Measurements from ENCODE around the gene NUDT15. TPM values are rescaled to one million over a fixed set of nuclear protein-coding genes. Genes with fewer than 3 reads are reported as not detected.

NUDT15 gene
- total RNA-seq, 1 donor from 2014 or later: 17.5 TPM

GRCh38 chr13:48074006-48074405, 36.5 kb downstream of the NUDT15 start:
- no peak overlapping the region for H3K4me3 ChIP-seq (ENCODE audit: low read depth, low read length)
- TF ChIP-seq CTCF (IDR thresholded peaks at IDR 0.05; ENCODE audit: insufficient read depth, low read length, poor library complexity, severe bottlenecking): no peak
- peaks cover 3% of the 10 kb centered on the region for H3K36me3 ChIP-seq (ENCODE audit: control insufficient read depth, insufficient read depth, low read length)
- no peak for DNase-seq (ENCODE audit: low read depth)
- H3K27me3 ChIP-seq (ENCODE audit: control insufficient read depth, insufficient read depth, low read length): no peaks in the 10 kb centered on the region

GRCh38 chr13:48078251-48078656, 40.7 kb downstream of the NUDT15 start:
- H3K27me3 ChIP-seq (ENCODE audit: control insufficient read depth, insufficient read depth, low read length): no peaks in the 10 kb centered on the region
- peak; percentile 46 for TF ChIP-seq CTCF (IDR thresholded peaks at IDR 0.05; ENCODE audit: insufficient read depth, low read length, poor library complexity, severe bottlenecking)
- no peak overlapping the region for H3K4me3 ChIP-seq (ENCODE audit: low read depth, low read length)
- DNase-seq (ENCODE audit: low read depth): no peak
- H3K36me3 ChIP-seq (ENCODE audit: control insufficient read depth, insufficient read depth, low read length): peaks cover 2% of the 10 kb centered on the region

- no peak for DNase-seq (ENCODE audit: low read depth)
- Histone ChIP-seq H3K4me3 (ENCODE audit: low read depth, low read length) (no peak overlapping the region), H3K27me3 (ENCODE audit: control insufficient read depth, insufficient read depth, low read length) (no peaks in the 10 kb centered on the region), H3K36me3 (ENCODE audit: control insufficient read depth, insufficient read depth, low read length) (no peaks in the 10 kb centered on the region)
- TF ChIP-seq CTCF (IDR thresholded peaks at IDR 0.05; ENCODE audit: insufficient read depth, low read length, poor library complexity, severe bottlenecking): no peak
Measured at GRCh38 chr13:48081739-48082138, 44.2 kb downstream of the NUDT15 start.

- no peak overlapping the region for H3K4me3 ChIP-seq (ENCODE audit: low read depth, low read length)
- no peaks in the 10 kb centered on the region for H3K27me3 ChIP-seq (ENCODE audit: control insufficient read depth, insufficient read depth, low read length)
- TF ChIP-seq CTCF (IDR thresholded peaks at IDR 0.05; ENCODE audit: insufficient read depth, low read length, poor library complexity, severe bottlenecking): no peak
- no peak for DNase-seq (ENCODE audit: low read depth)
- H3K36me3 ChIP-seq (ENCODE audit: control insufficient read depth, insufficient read depth, low read length): no peaks in the 10 kb centered on the region
Measured at GRCh38 chr13:48086272-48086671, 48.7 kb downstream of the NUDT15 start.

GRCh38 chr13:48093588-48093987, 56.1 kb downstream of the NUDT15 start:
- no peak for TF ChIP-seq CTCF (IDR thresholded peaks at IDR 0.05; ENCODE audit: insufficient read depth, low read length, poor library complexity, severe bottlenecking)
- Histone ChIP-seq H3K4me3 (ENCODE audit: low read depth, low read length) (peak overlapping the region; percentile 86), H3K27me3 (ENCODE audit: control insufficient read depth, insufficient read depth, low read length) (no peaks in the 10 kb centered on the region), H3K36me3 (ENCODE audit: control insufficient read depth, insufficient read depth, low read length) (no peaks in the 10 kb centered on the region)
- no peak for DNase-seq (ENCODE audit: low read depth)

- Histone ChIP-seq H3K36me3 (ENCODE audit: control insufficient read depth, insufficient read depth, low read length) (no peaks in the 10 kb centered on the region), H3K27me3 (ENCODE audit: control insufficient read depth, insufficient read depth, low read length) (no peaks in the 10 kb centered on the region), H3K4me3 (ENCODE audit: low read depth, low read length) (peak overlapping the region; percentile 86)
- no peak for TF ChIP-seq CTCF (IDR thresholded peaks at IDR 0.05; ENCODE audit: insufficient read depth, low read length, poor library complexity, severe bottlenecking)
- DNase-seq (ENCODE audit: low read depth): no peak
Measured at GRCh38 chr13:48094404-48094780, 56.9 kb downstream of the NUDT15 start.

Measured in kidney epithelial cell (primary cell).